Coronary artery (tissue), 2 donors: ENCODE measurements around the gene RTP2.

ENCODE experiments used
- DNase-seq: peaks from one replicate; pipeline ENCODE4 v3.0.0-alpha.2; 2017; ENCODE audit warnings: low spot score
- H3K27ac ChIP-seq, 2 donors: fragments of 200-600 bp; sonication (generic); one replicate each; pipeline ENCODE4 v1.5.1; 2016 to 2019
- H3K4me3 ChIP-seq: fragments of 200-600 bp; sonication (generic); 2 replicates; pipeline ENCODE4 v1.5.1; 2016; ENCODE audit warnings: mild to moderate bottlenecking, moderate library complexity
- CTCF ChIP-seq: fragments of 200-600 bp; sonication (generic); IDR thresholded peaks from one replicate; pipeline ENCODE4 v1.5.1; 2019; ENCODE audit warnings: antibody characterized with exemption

The RTP2 gene

GRCh38 chr3:187737368-187738070, 35.2 kb upstream of the RTP2 start:
- Histone ChIP-seq H3K27ac (peak overlapping the region; percentile 96 to 99), H3K4me3 (peak overlapping the region; percentile 84)
- DNase-seq = peak; percentile 90
- no peak for TF ChIP-seq CTCF

- no peak for TF ChIP-seq CTCF
- no peak for DNase-seq
- peak overlapping the region; percentile 84 for H3K4me3 ChIP-seq
- H3K27ac ChIP-seq = peak overlapping the region; percentile 96 to 99
Measured at GRCh38 chr3:187737006-187737367, 34.6 kb upstream of the RTP2 start.

- no peak for DNase-seq
- Histone ChIP-seq H3K4me3 (peak overlapping the region; percentile 84), H3K27ac (peak overlapping the region; percentile 75 to 96)
- TF ChIP-seq CTCF = no peak
Measured at GRCh38 chr3:187736418-187736871, 34.1 kb upstream of the RTP2 start.

- Histone ChIP-seq H3K27ac (peak overlapping the region; percentile 36 to 75), H3K4me3 (peak overlapping the region; percentile 84)
- DNase-seq = no peak
- TF ChIP-seq CTCF = no peak
Measured at GRCh38 chr3:187735837-187736236, 33.5 kb upstream of the RTP2 start.

- peak overlapping the region in 1 of 2 donors; percentile 75 for H3K27ac ChIP-seq
Measured at GRCh38 chr3:187735383-187735782, 33.0 kb upstream of the RTP2 start.

GRCh38 chr3:187734841-187735240, 32.5 kb upstream of the RTP2 start:
- no peak for TF ChIP-seq CTCF
- no peak overlapping the region for H3K4me3 ChIP-seq
- no peak overlapping the region for H3K27ac ChIP-seq
- DNase-seq = no peak

More at GRCh38 chr3:187735383-187735782, 33.0 kb upstream of the RTP2 start:
- DNase-seq = no peak
- no peak for TF ChIP-seq CTCF
- peak overlapping the region; percentile 84 for H3K4me3 ChIP-seq

GRCh38 chr3:187733371-187733770, 31.0 kb upstream of the RTP2 start:
- Histone ChIP-seq H3K4me3 (no peak overlapping the region), H3K27ac (no peak overlapping the region)
- no peak for TF ChIP-seq CTCF
- DNase-seq = no peak
